ENCODE results near the gene KRT37. TPM values are rescaled to one million over a fixed set of nuclear protein-coding genes. Genes with fewer than 3 reads are reported as not detected.

KRT37 gene
- total RNA-seq, 1 donor from 2014 or later = not detected

DNA sequence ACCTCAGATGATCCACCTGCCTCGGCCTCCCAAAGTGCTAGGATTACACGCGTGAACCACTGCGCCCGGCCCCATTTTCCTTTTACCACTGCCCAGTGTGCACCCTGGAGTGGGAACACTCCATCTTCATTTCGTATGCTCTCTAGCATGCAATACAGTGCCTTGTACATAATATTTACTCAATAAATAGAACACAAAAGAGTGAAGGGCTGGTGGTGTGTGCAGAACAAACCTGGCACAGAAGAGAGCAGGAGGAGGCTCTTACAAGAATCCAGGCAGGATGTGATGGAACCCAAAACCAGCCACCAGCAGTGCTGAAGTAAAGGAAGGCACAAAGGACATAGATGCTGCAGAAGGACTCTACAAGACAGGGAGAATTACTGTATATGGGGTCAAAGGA is 7.3 kb downstream of the KRT37 start:
- TF ChIP-seq, protein P1, sequence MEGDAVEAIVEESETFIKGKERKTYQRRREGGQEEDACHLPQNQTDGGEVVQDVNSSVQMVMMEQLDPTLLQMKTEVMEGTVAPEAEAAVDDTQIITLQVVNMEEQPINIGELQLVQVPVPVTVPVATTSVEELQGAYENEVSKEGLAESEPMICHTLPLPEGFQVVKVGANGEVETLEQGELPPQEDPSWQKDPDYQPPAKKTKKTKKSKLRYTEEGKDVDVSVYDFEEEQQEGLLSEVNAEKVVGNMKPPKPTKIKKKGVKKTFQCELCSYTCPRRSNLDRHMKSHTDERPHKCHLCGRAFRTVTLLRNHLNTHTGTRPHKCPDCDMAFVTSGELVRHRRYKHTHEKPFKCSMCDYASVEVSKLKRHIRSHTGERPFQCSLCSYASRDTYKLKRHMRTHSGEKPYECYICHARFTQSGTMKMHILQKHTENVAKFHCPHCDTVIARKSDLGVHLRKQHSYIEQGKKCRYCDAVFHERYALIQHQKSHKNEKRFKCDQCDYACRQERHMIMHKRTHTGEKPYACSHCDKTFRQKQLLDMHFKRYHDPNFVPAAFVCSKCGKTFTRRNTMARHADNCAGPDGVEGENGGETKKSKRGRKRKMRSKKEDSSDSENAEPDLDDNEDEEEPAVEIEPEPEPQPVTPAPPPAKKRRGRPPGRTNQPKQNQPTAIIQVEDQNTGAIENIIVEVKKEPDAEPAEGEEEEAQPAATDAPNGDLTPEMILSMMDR (IDR thresholded peaks at IDR 0.05; ENCODE audit: insufficient read depth, low read length, severe bottlenecking) = no peak
- FAIRE-seq (no peak), DNase-seq (ENCODE audit: low read depth) (no peak)
- Histone ChIP-seq H3K36me3 (ENCODE audit: control insufficient read depth, insufficient read depth, low read length) (no peaks in the 10 kb centered on the region), H3K4me3 (ENCODE audit: low read depth, low read length) (no peak overlapping the region), H3K27me3 (ENCODE audit: control insufficient read depth, insufficient read depth, low read length) (no peaks in the 10 kb centered on the region)

DNA sequence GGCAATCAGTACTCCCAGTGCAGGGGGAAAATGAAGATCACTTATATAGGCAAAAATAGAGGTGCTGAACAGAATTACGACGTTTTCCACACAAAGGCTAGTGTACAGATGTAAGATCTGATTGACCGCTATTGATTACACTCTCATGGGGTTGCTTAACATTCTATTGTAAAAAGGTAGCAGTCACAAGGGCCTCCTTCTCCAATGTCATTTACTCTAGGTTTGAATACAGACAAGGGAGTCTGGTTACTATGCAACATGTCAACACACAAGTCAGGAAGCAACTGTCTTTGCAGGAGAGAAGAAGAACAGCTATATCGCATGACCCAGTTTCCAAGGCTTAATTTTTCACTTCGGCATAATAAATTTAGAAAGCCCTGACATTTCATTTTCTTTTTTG is 7.9 kb downstream of the KRT37 start:
- TF ChIP-seq, protein P1 (IDR thresholded peaks at IDR 0.05; ENCODE audit: insufficient read depth, low read length, severe bottlenecking) = no peak
- no peaks in the 10 kb centered on the region for H3K36me3 ChIP-seq (ENCODE audit: control insufficient read depth, insufficient read depth, low read length)
- DNase-seq (ENCODE audit: low read depth) = no peak
- no peak overlapping the region for H3K4me3 ChIP-seq (ENCODE audit: low read depth, low read length)
- FAIRE-seq = no peak
- no peaks in the 10 kb centered on the region for H3K27me3 ChIP-seq (ENCODE audit: control insufficient read depth, insufficient read depth, low read length)

DNA sequence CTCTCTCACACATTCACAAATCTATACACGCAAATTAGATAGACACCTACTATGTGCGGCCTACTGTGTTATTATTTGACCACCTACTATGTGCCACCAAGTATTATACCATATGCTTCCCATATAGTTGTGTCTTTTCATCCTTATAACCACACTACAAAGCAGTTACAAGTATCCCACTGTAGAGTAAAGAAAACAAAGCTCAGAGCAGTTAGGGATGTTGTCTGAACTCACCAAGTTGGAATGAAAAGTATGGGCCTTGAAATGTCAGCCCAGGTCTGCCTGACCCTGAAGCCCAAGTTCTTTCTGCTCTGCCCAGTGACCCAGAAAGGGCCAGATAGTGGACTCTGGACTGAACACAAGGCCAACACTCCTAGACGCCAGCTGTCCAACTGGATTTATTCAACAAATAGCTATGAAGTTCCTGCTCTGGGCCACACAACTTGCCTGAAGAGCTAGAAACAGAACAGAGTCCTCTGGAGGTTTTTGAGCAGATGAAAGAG is 8.5 kb downstream of the KRT37 start:
- TF ChIP-seq, protein P1 (IDR thresholded peaks at IDR 0.05; ENCODE audit: insufficient read depth, low read length, severe bottlenecking) = no peak
- FAIRE-seq (no peak), DNase-seq (ENCODE audit: low read depth) (no peak)
- Histone ChIP-seq H3K27me3 (ENCODE audit: control insufficient read depth, insufficient read depth, low read length) (no peaks in the 10 kb centered on the region), H3K36me3 (ENCODE audit: control insufficient read depth, insufficient read depth, low read length) (no peaks in the 10 kb centered on the region), H3K4me3 (ENCODE audit: low read depth, low read length) (no peak overlapping the region)

DNA sequence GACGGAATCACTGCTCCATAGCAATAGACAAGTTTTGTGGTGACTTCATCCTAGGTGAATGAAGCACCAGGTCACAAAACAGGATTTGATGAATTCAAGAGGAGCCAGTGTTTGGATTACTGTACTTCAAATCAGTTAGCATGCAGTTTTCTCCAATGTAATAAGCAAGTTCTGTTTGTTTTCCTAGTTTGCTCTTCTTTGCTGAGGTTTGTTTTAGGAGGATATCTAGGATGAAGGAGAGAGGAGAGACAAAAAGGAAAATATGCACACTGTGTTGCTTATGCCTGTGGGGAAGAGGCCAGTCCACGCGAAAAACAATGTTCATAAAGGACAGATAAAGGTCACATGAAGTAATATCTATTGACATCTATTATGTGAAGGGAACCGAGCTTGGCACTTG is 9.0 kb downstream of the KRT37 start:
- H3K36me3 ChIP-seq (ENCODE audit: control insufficient read depth, insufficient read depth, low read length) = no peaks in the 10 kb centered on the region
- no peak overlapping the region for H3K4me3 ChIP-seq (ENCODE audit: low read depth, low read length)
- TF ChIP-seq, protein P1 (IDR thresholded peaks at IDR 0.05; ENCODE audit: insufficient read depth, low read length, severe bottlenecking) = no peak
- FAIRE-seq = peak; percentile 52
- no peak for DNase-seq (ENCODE audit: low read depth)
- H3K27me3 ChIP-seq (ENCODE audit: control insufficient read depth, insufficient read depth, low read length) = no peaks in the 10 kb centered on the region

DNA sequence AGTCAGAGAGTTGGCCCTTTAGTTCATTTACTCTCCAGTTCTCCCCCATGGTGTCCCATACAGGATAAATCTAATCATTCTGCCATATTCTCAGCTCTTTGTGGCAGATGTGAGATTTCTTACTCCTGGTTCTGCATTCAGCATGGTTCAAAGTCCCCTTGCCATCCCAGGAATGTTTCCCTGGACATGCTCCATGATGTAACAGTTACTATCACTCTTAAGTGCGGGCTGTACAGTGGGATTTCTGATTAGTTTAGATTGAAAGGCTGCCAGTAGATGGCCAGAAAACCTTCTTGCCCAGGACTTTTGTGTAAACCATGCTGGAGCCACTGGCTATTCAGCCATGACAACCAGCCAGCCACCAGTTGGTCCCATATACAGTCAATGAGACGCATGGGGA is 10.4 kb downstream of the KRT37 start:
- TF ChIP-seq, protein P1 (IDR thresholded peaks at IDR 0.05; ENCODE audit: insufficient read depth, low read length, severe bottlenecking) = no peak
- Histone ChIP-seq H3K36me3 (ENCODE audit: control insufficient read depth, insufficient read depth, low read length) (no peaks in the 10 kb centered on the region), H3K4me3 (ENCODE audit: low read depth, low read length) (no peak overlapping the region), H3K27me3 (ENCODE audit: control insufficient read depth, insufficient read depth, low read length) (no peaks in the 10 kb centered on the region)
- no peak for DNase-seq (ENCODE audit: low read depth)
- no peak for FAIRE-seq

DNA sequence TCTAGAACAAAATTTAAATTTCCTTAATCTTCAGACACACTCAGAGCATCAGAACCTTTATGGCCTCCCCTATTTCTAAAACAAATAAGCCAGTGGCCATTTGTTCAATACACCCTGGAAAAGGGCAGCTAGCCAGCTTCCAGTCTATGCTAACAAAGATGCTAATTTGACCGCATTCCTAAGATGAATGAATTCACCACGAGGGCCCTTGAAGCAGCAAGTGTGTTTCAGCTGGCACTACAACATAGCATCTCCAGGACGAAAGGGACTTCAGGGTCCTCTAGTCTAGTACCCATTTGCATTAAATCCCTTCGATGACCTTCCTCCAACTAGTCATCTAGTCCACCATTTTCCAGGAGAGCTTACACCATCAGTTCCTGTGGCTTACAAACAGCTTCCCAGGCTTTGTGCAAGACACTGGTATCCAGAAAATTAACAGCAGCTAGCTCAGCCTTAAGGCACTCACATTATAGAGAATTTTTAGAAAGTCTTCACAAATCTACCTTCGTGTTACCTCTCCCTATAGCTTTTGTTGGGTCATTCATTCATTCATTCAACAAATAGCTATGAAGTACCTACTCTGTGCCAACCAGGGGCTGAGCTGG is 10.9 kb downstream of the KRT37 start:
- no peak overlapping the region for H3K4me3 ChIP-seq (ENCODE audit: low read depth, low read length)
- no peaks in the 10 kb centered on the region for H3K27me3 ChIP-seq (ENCODE audit: control insufficient read depth, insufficient read depth, low read length)
- FAIRE-seq (no peak), DNase-seq (ENCODE audit: low read depth) (no peak)
- no peaks in the 10 kb centered on the region for H3K36me3 ChIP-seq (ENCODE audit: control insufficient read depth, insufficient read depth, low read length)
- TF ChIP-seq, protein P1 (IDR thresholded peaks at IDR 0.05; ENCODE audit: insufficient read depth, low read length, severe bottlenecking) = no peak

All from bronchial epithelial cell (primary cell).